HG03097 (cell line): Measurements from ENCODE around the gene ROBO2.

Experiments
- ATAC-seq: cut with Tn5 transposase; IDR thresholded peaks from one replicate; pipeline ENCODE4 v1.9.1; 2021; ENCODE audit not compliant: unreplicated experiment, low FRiP score

ROBO2 gene

GRCh38 chr3:77186319-77186718, 146.4 kb downstream of the ROBO2 start:
- ATAC-seq = no peak

GRCh38 chr3:77186728-77187127, 146.8 kb downstream of the ROBO2 start:
- ATAC-seq = no peak

GRCh38 chr3:77188210-77188609, 148.3 kb downstream of the ROBO2 start:
- ATAC-seq = no peak

- no peak for ATAC-seq
Observed at GRCh38 chr3:77189258-77189657, 149.4 kb downstream of the ROBO2 start.

DNA sequence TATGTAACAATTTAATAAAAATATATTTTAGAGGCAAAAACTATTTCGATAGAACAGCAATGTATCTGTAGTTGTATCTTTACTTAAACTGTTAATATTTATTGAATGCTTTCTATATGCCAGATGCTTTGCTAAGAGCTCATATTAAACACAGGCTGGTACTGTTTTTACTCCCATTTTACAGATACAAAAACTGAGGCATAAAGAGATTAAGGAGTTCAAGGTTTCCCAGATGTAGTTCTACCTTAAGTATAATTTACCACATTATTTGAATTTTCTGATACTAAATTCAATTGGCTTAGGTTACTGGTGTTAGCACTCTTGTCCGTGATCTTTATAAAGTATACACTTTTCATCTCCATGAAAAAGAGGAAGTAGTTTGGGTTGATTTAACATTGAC, 149.8 kb downstream of the ROBO2 start:
- no peak for ATAC-seq

GRCh38 chr3:77190374-77190773, 150.5 kb downstream of the ROBO2 start:
- no peak for ATAC-seq

DNA sequence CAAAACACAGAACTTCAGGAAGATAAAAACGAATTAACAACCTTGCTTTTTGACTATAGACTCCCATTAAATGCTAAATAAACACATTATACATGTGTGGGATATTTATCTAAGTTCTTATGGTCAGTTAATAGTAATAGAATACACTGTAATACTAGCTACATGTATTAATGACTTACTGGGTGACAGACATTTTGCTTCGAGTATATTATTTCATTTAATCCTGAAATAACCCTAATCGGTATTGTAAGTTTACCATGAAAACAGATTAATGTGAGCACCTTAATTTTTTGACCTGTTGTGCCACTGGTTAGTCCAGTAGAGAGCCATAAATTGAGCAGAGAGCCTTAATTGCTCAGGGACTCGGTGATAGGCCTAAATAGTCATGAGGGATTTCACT, 151.1 kb downstream of the ROBO2 start:
- ATAC-seq = no peak

DNA sequence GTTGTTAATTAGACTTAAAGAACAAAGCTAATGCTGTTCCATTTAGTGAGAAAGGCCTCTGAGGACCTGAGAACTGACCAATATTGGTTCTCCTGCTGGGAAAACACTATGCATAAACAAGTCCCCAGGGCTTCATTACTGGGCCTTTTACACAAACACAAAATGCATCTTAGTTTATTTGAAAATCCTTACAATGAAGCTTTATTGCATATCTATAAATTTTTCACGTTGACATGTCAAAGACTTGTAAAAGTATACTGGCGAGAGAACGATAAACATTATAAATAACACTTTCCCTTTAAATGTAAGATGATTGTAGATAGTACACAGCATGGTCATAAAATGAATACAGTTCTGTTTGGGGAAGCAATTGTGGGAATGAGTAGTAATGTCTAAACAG, 151.7 kb downstream of the ROBO2 start:
- ATAC-seq = no peak

DNA sequence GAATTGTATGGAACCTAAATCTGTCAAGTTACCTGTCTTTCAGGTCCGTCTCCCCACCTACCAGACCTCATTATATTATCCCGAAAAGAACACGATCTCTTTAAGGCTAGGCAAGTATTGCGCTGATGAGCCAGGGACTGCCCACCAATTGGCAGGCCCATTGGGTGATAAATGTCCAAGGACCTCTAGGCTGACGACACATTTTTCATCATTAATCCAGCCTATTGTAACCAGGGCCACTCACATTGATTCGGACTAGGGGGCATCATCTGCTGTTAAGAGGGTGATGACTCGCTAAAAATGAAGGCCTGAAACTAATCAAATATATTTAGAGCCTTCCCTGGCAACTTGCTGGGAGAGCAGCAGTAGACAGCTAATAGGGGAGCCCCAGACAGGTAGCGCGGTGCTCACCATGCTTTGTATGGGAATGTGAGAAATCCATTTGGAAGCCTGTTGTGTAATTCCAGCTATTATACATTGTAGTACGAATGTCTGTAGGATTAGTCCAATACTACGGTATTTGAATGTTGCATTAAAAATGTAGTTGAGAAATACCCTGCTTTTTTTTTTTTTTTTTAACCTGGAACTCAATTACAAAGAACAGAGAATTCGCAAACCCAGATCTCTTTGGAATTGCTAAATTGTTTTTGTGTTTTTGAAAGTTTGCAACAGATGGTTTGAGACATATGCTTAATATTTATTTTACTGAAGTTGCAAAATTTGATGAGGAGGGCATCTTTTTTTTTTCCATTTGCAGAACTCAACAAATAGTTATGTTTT, 156.1 kb downstream of the ROBO2 start:
- ATAC-seq = no peak

DNA sequence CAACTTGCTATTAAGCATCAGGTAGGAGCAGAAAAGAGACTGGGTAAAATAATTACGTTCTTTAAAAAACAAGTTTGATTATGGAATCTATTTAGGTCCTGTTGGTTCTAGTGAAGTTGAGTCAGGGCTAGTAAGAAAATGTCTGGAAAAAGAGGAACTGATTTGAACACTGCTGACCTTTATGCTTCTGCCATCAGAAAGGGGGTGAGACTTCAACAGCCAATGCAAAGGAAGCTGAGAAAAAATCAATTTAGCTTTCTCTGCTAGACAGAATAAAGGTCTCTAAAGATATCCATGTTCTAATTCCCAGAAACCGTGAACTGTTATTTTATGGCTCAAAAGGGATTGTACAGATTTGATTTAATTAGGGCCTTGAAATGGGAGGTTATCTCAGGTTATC, 157.5 kb downstream of the ROBO2 start:
- no peak for ATAC-seq

DNA sequence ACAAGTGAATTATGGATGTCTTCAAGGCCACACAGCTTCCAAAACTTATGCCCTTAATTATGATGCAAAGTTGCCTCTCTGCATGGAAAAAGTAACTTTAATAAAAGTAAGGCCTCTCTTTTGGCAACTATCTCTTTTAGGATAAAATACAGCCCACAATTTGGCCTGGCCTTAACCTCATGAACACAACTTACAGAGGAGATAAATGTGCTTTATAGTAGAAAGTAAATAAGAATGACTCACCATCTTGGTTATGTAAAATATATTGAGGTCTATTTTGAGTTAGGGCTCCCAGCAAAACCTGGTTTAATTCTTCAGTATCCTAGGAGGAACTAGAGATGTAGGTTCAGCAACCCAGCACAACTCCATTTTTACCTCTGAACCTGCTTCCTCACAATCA, 164.0 kb downstream of the ROBO2 start:
- no peak for ATAC-seq

DNA sequence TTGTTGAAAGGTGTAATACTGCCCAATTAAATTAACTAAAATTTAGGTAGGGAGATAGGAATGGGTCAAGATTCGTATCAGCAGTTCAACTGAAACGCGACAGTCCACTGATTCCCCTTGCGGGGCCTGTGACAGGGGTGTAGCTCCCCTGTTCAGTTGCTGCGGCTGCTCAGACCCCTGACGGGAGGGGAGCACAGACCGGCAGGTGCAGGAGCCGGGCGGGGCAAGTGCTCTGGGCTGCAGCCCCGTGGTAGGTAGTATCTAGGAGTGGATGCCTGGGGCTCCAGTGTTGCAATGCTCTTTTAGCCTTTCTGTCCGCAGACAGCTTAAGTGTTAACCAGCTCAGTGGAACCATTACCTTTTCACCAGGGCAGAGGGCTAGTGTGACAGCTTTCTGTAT, 164.9 kb downstream of the ROBO2 start:
- no peak for ATAC-seq

- no peak for ATAC-seq
Observed at GRCh38 chr3:77207753-77208152, 167.9 kb downstream of the ROBO2 start.

GRCh38 chr3:77222701-77223100, 182.8 kb downstream of the ROBO2 start:
- no peak for ATAC-seq

DNA sequence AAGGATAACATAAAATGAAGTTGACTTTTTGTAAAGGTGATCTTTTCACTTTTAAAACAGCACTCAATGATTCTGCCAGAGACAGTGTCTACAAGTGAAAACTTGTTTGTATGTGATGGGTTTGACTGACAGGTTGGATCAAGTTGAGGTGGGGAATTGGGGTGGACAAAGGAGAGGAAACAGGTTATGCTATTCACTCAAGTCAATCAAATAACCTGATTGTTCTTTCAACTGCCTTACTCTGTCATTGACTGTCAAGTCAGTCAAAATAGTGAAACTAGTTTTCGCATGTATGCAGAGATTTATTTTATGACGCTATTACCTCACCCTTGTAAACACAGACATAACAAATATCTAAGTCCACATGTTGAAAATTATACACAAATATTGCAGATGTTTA, 187.7 kb downstream of the ROBO2 start:
- ATAC-seq = no peak

DNA sequence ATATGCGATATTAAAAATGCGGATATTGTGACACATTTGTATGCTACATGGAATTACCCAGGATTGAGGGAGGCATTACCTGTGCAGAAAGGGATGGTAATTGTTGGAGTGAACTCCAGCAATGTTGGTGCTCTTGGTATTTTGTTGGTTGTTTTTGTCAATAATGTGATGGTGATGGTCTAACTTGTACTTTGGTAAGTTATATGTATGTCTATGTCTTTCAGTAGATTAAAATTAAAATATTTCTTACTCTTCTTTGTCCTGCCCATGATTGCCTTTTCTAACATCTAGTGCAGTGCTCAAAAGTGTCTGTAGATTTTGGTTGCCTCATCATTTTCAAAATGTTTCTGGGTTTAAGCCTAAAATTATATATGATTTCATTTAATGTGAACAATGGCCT, 192.7 kb downstream of the ROBO2 start:
- ATAC-seq = no peak

GRCh38 chr3:77234004-77234403, 194.1 kb downstream of the ROBO2 start:
- ATAC-seq = no peak

GRCh38 chr3:77236118-77236517, 196.2 kb downstream of the ROBO2 start:
- no peak for ATAC-seq

DNA sequence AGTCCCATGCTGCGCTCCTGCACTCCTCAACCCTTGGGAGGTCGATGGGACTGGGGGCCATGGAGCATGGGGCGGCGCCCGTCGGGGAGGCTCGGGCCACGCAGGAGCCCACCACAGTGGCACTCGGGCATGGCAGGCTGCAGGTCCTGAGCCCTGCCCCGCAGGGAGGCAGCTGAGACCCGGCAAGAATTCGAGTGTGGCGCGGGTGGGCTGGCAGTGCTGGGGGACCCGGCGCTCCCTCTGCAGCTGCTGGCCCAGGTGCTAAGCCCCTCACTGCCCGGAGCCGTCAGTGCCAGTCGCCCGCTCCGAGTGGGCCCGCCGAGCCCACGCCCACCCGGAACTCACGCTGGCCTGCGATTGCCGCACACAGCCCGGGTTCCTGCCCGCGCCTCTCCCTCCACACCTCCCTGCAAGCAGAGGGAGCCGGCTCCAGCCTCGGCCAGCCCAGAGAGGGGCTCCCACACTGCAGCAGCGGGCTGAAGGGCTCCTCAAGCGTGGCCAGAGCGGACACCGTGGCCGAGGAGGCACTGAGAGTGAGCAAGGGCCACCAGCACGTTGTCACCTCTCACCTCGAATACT, 200.3 kb downstream of the ROBO2 start:
- ATAC-seq = no peak

DNA sequence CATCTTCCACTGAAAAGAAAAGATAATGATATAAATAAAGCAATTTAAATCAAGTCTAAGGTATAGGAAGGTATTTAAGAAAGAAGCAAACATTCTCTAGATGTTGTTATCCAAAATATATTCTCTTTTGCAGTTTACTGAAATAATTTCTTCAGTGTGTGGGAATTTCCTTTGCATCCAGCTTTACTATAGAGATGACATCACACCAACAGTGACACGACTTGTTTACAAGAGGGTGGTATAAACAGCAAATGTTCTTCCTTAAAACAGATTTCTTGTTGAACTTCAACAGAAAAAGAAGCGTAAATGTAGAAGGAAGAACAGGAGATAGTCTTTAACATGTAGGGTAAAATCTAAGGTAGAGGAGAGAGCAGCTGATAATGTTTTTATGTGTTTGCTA, 202.5 kb downstream of the ROBO2 start:
- ATAC-seq = no peak

- no peak for ATAC-seq
Observed at GRCh38 chr3:77244981-77245380, 205.1 kb downstream of the ROBO2 start.

GRCh38 chr3:77247061-77247460, 207.2 kb downstream of the ROBO2 start:
- no peak for ATAC-seq

GRCh38 chr3:77247817-77248216, 207.9 kb downstream of the ROBO2 start:
- ATAC-seq = no peak
